Inflammatory macrophage treated with lipopolysaccharide for 1 hour (primary cell): ENCODE results near the gene ROCK2.
"Not testable (repeated sequence)": the region's sequence is repeated elsewhere in the genome, so short reads cannot be mapped to it uniquely, and the experiment has no call there.

Experiments used
- DNase-seq, 2 donors: peaks; one replicate each; pipeline ENCODE4 v3.0.0-alpha.2; 2020 to 2022

Gene ROCK2

GRCh38 chr2:11168488-11168887, 175.9 kb downstream of the ROCK2 start:
- no peak for DNase-seq

GRCh38 chr2:11166476-11166875, 178.0 kb downstream of the ROCK2 start:
- DNase-seq = no peak

GRCh38 chr2:11165046-11165445, 179.4 kb downstream of the ROCK2 start:
- DNase-seq = not testable (repeated sequence)

- DNase-seq = no peak
These were observed 180.8 kb downstream of the ROCK2 start for GRCh38 chr2:11163439-11164317.

GRCh38 chr2:11161747-11162146, 182.7 kb downstream of the ROCK2 start:
- no peak for DNase-seq

- DNase-seq = peak; percentile 42 to 50
These were observed 183.5 kb downstream of the ROCK2 start for GRCh38 chr2:11160731-11161455.

GRCh38 chr2:11160256-11160655, 184.2 kb downstream of the ROCK2 start:
- DNase-seq = no peak

GRCh38 chr2:11159574-11160170, 184.8 kb downstream of the ROCK2 start:
- DNase-seq = no peak

- no peak for DNase-seq
These were observed 185.4 kb downstream of the ROCK2 start for GRCh38 chr2:11158916-11159573.

GRCh38 chr2:11157731-11158130, 186.7 kb downstream of the ROCK2 start:
- no peak for DNase-seq

GRCh38 chr2:11157296-11157695, 187.1 kb downstream of the ROCK2 start:
- no peak for DNase-seq

GRCh38 chr2:11156396-11157075, 187.9 kb downstream of the ROCK2 start:
- DNase-seq = no peak

- peak in 1 of 2 donors; percentile 32 for DNase-seq
These were observed 188.9 kb downstream of the ROCK2 start, which contains the start of gene SLC66A3 for GRCh38 chr2:11155381-11156035. Gene SLC66A3, plus strand, starts transcription at chr2:11155467. Its CDS starts 80 bp downstream, at chr2:11155547.

GRCh38 chr2:11154923-11155380, 189.5 kb downstream of the ROCK2 start:
- DNase-seq = peak; percentile 97 to 98

GRCh38 chr2:11154016-11154922, 190.2 kb downstream of the ROCK2 start:
- no peak for DNase-seq

- DNase-seq = no peak
These were observed 191.8 kb downstream of the ROCK2 start for GRCh38 chr2:11152591-11152990.

- DNase-seq = no peak
These were observed 197.2 kb downstream of the ROCK2 start for GRCh38 chr2:11147263-11147662.

- DNase-seq = no peak
These were observed 198.4 kb downstream of the ROCK2 start for GRCh38 chr2:11146076-11146475.

GRCh38 chr2:11145350-11145749, 199.1 kb downstream of the ROCK2 start:
- peak; percentile 54 to 59 for DNase-seq

- no peak for DNase-seq
These were observed 199.7 kb downstream of the ROCK2 start for GRCh38 chr2:11144738-11145079.
